ENCODE results near the gene CLEC2D.
"Not testable (repeated sequence)": the region's sequence is repeated elsewhere in the genome, so short reads cannot be mapped to it uniquely, and the experiment has no call there.

CLEC2D gene

GRCh38 chr12:9661720-9662119, 7.8 kb upstream of the CLEC2D start:
- no peak for DNase-seq

- no peak for DNase-seq
Measured at GRCh38 chr12:9662488-9662887, 7.0 kb upstream of the CLEC2D start.

- no peak for DNase-seq
Measured at GRCh38 chr12:9667403-9668160, 1.9 kb upstream of the CLEC2D start.

- DNase-seq: no peak
Measured at GRCh38 chr12:9668161-9669018, 1.1 kb upstream of the CLEC2D start.

GRCh38 chr12:9669019-9669326, 540 bp upstream of the CLEC2D start:
- DNase-seq: no peak

- DNase-seq: not testable (repeated sequence)
Measured at GRCh38 chr12:9672340-9672739, 2.8 kb downstream of the CLEC2D start.

GRCh38 chr12:9673404-9674225, 4.1 kb downstream of the CLEC2D start:
- DNase-seq: no peak

- DNase-seq: no peak
Measured at GRCh38 chr12:9674226-9674590, 4.7 kb downstream of the CLEC2D start.

GRCh38 chr12:9682508-9682907, 13.0 kb downstream of the CLEC2D start:
- DNase-seq: not testable (repeated sequence)

- DNase-seq: not testable (repeated sequence)
Measured at GRCh38 chr12:9682949-9683348, 13.4 kb downstream of the CLEC2D start.

- DNase-seq: not testable (repeated sequence)
Measured at GRCh38 chr12:9685366-9685765, 15.9 kb downstream of the CLEC2D start.

- no peak for DNase-seq
Measured at GRCh38 chr12:9685915-9686314, 16.4 kb downstream of the CLEC2D start.

GRCh38 chr12:9687228-9687627, 17.7 kb downstream of the CLEC2D start:
- no peak for DNase-seq

GRCh38 chr12:9692909-9693308, 23.4 kb downstream of the CLEC2D start:
- DNase-seq: no peak

GRCh38 chr12:9694241-9694640, 24.7 kb downstream of the CLEC2D start:
- no peak for DNase-seq

- not testable (repeated sequence) for DNase-seq
Measured at GRCh38 chr12:9695150-9695549, 25.6 kb downstream of the CLEC2D start.

- not testable (repeated sequence) for DNase-seq
Measured at GRCh38 chr12:9695661-9696060, 26.1 kb downstream of the CLEC2D start.

GRCh38 chr12:9697619-9698018, 28.1 kb downstream of the CLEC2D start:
- DNase-seq: no peak

- DNase-seq: no peak
Measured at GRCh38 chr12:9698681-9699080, 29.2 kb downstream of the CLEC2D start.

GRCh38 chr12:9699269-9699897, 29.9 kb downstream of the CLEC2D start:
- DNase-seq: no peak

- no peak for DNase-seq
Measured at GRCh38 chr12:9699898-9700605, 30.5 kb downstream of the CLEC2D start.

GRCh38 chr12:9700606-9700956, 31.1 kb downstream of the CLEC2D start:
- DNase-seq: no peak
